ENCODE data around the gene TLR3.

DNA sequence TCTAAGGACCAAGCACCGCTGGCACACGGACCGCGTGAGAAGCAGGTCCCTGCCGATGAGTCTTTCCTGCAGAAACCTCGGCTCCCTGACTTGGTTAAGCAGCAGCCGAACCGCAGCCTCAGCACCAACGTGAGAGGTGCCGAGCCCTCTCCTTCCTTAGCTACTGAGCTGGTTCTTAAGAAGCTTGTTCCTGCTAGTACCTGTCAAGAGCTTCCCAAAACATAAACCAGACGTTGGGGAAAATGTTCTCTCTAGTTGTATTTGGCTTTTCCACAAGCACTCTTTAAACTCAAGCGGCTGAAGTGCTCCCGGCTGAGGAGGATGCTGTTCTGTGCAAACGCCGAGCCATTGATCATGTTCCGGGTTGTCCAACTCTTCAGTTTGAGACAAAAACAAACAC is 29.3 kb upstream of the TLR3 start:
- TF ChIP-seq GATA3 (IDR thresholded peaks at IDR 0.05; ENCODE audit: low read depth, low read length) (no peak), GATA2 (IDR thresholded peaks at IDR 0.05; ENCODE audit: low read depth, low read length) (no peak)
